GM23338 (cell line): ENCODE measurements around the gene CENPT. TPM values are rescaled to one million over a fixed set of nuclear protein-coding genes. Genes with fewer than 3 reads are reported as not detected.

Source experiments
- ATAC-seq: fragments of 200-7000 bp; cut with Tn5 transposase; 3 replicates; pipeline ENCODE4 v1.9.1; 2020
- DNase-seq: peaks from one replicate; pipeline ENCODE4 v3.0.0-alpha.2; 2015; ENCODE audit warnings: low spot score
- H2AFZ ChIP-seq: fragments of 200-600 bp; sonication (generic); 2 replicates; pipeline ENCODE4 v1.8.0; 2016; ENCODE audit warnings: antibody characterized with exemption, mild to moderate bottlenecking, moderate library complexity
- H3F3A ChIP-seq: fragments of 200-600 bp; sonication (generic); replicated peaks from 2 replicates; pipeline ENCODE4 v1.8.0; 2017; ENCODE audit warnings: antibody characterized with exemption, mixed run types, low read depth
- H3K27ac ChIP-seq: fragments of 200-600 bp; sonication (generic); 2 replicates; pipeline ENCODE4 v1.6.1; 2016; ENCODE audit warnings: low read depth
- H3K27me3 ChIP-seq: fragments of 200-600 bp; sonication (generic); 2 replicates; pipeline ENCODE4 v1.8.0; 2016; ENCODE audit warnings: mild to moderate bottlenecking, mixed run types, moderate library complexity; ENCODE audit not compliant: insufficient read depth
- H3K36me3 ChIP-seq: fragments of 200-600 bp; sonication (generic); 2 replicates; pipeline ENCODE4 v1.8.0; 2016; ENCODE audit warnings: mild to moderate bottlenecking; ENCODE audit not compliant: insufficient read depth
- H3K4me1 ChIP-seq: fragments of 200-600 bp; sonication (generic); 2 replicates; pipeline ENCODE4 v1.8.0; 2016; ENCODE audit warnings: mild to moderate bottlenecking, moderate library complexity; ENCODE audit not compliant: insufficient read depth
- H3K4me2 ChIP-seq: fragments of 200-600 bp; sonication (generic); 2 replicates; pipeline ENCODE4 v1.7.1; 2017; ENCODE audit warnings: mixed run types
- H3K4me3 ChIP-seq: fragments of 200-600 bp; sonication (generic); 2 replicates; pipeline ENCODE4 v1.6.1; 2016; ENCODE audit warnings: mixed run types
- H3K79me2 ChIP-seq: fragments of 200-600 bp; sonication (generic); replicated peaks from 2 replicates; pipeline ENCODE4 v1.8.0; 2017; ENCODE audit warnings: mild to moderate bottlenecking; ENCODE audit not compliant: insufficient read depth
- H3K9me2 ChIP-seq: fragments of 200-600 bp; sonication (generic); 2 replicates; pipeline ENCODE4 v1.8.0; 2017; ENCODE audit not compliant: insufficient read depth
- H4K20me1 ChIP-seq: fragments of 200-600 bp; sonication (generic); replicated peaks from 2 replicates; pipeline ENCODE4 v1.8.0; 2017; ENCODE audit warnings: mild to moderate bottlenecking; ENCODE audit not compliant: insufficient read depth
- H3K27ac Mint-ChIP-seq: 2 replicates; pipeline ENCODE4 v1.8.0; 2020; ENCODE audit warnings: inconsistent platforms, mild to moderate bottlenecking, moderate library complexity, mixed read lengths
- H3K27me3 Mint-ChIP-seq: 3 replicates; pipeline ENCODE4 v1.8.0; 2022; ENCODE audit warnings: low read depth, mild to moderate bottlenecking, moderate library complexity, mixed read lengths, inconsistent platforms; ENCODE audit not compliant: insufficient read depth, poor library complexity
- H3K36me3 Mint-ChIP-seq: 3 replicates; pipeline ENCODE4 v1.8.0; 2021; ENCODE audit warnings: low read depth, mild to moderate bottlenecking, inconsistent platforms, moderate library complexity, mixed read lengths
- H3K4me1 Mint-ChIP-seq: 3 replicates; pipeline ENCODE4 v1.8.0; 2020; ENCODE audit warnings: mild to moderate bottlenecking, inconsistent platforms, mixed read lengths
- H3K4me3 Mint-ChIP-seq: 3 replicates; pipeline ENCODE4 v1.8.0; 2021; ENCODE audit warnings: moderate library complexity, mild to moderate bottlenecking, inconsistent platforms, mixed read lengths
- H3K9me3 Mint-ChIP-seq: 3 replicates; pipeline ENCODE4 v1.8.0; 2020; ENCODE audit warnings: moderate library complexity, mild to moderate bottlenecking, inconsistent platforms, mixed read lengths
- CREB1 ChIP-seq: fragments of 250-450 bp; sonication (Bioruptor Pico); IDR thresholded peaks from 2 replicates; pipeline ENCODE4 v1.5.0; 2020; ENCODE audit warnings: low read depth, mild to moderate bottlenecking, moderate library complexity
- ETS1 ChIP-seq: IDR thresholded peaks from 2 replicates; pipeline ENCODE4 v1.6.1; 2016; ENCODE audit warnings: antibody characterized with exemption
- EZH2 ChIP-seq: fragments of 200-600 bp; sonication (generic); IDR thresholded peaks from one replicate; pipeline ENCODE4 v1.8.0; 2017; ENCODE audit warnings: antibody characterized with exemption, mild to moderate bottlenecking, low read depth; ENCODE audit not compliant: unreplicated experiment
- EZH2phosphoT487 ChIP-seq: fragments of 200-600 bp; sonication (generic); IDR thresholded peaks from one replicate; pipeline ENCODE4 v1.8.1; 2018; ENCODE audit warnings: antibody characterized with exemption; ENCODE audit not compliant: unreplicated experiment
- JUNB ChIP-seq: IDR thresholded peaks from one replicate; pipeline ENCODE4 v1.6.1; 2016; ENCODE audit warnings: antibody characterized with exemption; ENCODE audit not compliant: unreplicated experiment
- NANOG ChIP-seq: IDR thresholded peaks from 2 replicates; pipeline ENCODE4 v1.6.1; 2016; ENCODE audit warnings: antibody characterized with exemption, borderline replicate concordance
- STAT1 ChIP-seq: IDR thresholded peaks from one replicate; pipeline ENCODE4 v1.6.1; 2016; ENCODE audit warnings: antibody characterized with exemption; ENCODE audit not compliant: unreplicated experiment
- ZNF114 ChIP-seq: fragments of 250-450 bp; sonication (Bioruptor Pico); IDR thresholded peaks from 2 replicates; pipeline ENCODE4 v1.5.0; 2020; ENCODE audit warnings: mild to moderate bottlenecking, moderate library complexity
- ZNF331 ChIP-seq: fragments of 250-450 bp; sonication (Bioruptor Pico); IDR thresholded peaks from 2 replicates; pipeline ENCODE4 v1.5.0; 2020; ENCODE audit warnings: low read depth, mild to moderate bottlenecking, moderate library complexity
- polyA plus RNA-seq: library from polyadenylated mRNA; unstranded; fragments of >200 nt; fragmentation: Nextera tagmentation; extraction: Ambion mirVana; gene quantifications from 2 replicates; pipeline ENCODE4 v1.2.1, GENCODE V29; 2016
- total RNA-seq: library from RNA; depleted of rRNA; stranded (reverse); fragments of >200 nt; shearing (Covaris generic); gene quantifications from 2 replicates; pipeline ENCODE4 v1.2.3, GENCODE V29; 2014
- TF ChIP-seq, protein P1 (sequence below), 2 experiments: fragments of 200-600 bp in 1 of 2; sonication (generic) in 1 of 2; conservative IDR thresholded peaks; 2 replicates each; pipeline versions ENCODE4 v1.5.1 to v1.6.1; 2016 to 2017; ENCODE audit warnings: antibody characterized with exemption in 2 of 2, low read depth in 2 of 2, mild to moderate bottlenecking in 2 of 2, moderate library complexity in 1 of 2
- TF ChIP-seq, protein P2 (sequence below): IDR thresholded peaks from one replicate; pipeline ENCODE4 v1.6.1; 2018; ENCODE audit warnings: antibody characterized with exemption; ENCODE audit not compliant: unreplicated experiment
- TF ChIP-seq, protein P3 (sequence below): fragments of 250-450 bp; sonication (Bioruptor Pico); IDR thresholded peaks from 2 replicates; pipeline ENCODE4 v1.5.0; 2020; ENCODE audit warnings: mild to moderate bottlenecking, moderate library complexity

CENPT gene
- total and polyA plus RNA-seq, 2 experiments from 2014 or later = 55.4 to 63.8 TPM

GRCh38 chr16:67858500-67858899 lies 11.0 kb upstream of the CENPT start:
- Histone ChIP-seq H3K36me3 (0 out of 2 replicates have a peak, but pooled peaks cover 2% of the 10 kb centered on the region), H3K27ac (no peak overlapping the region), H3K4me2 (0 out of 2 replicates have a peak overlapping the region, but pooled peaks have one; percentile 21), H4K20me1 (peaks cover 71% of the 10 kb centered on the region), H3K27me3 (no peaks in the 10 kb centered on the region), H3K79me2 (peaks cover 100% of the 10 kb centered on the region), H3K4me3 (no peak overlapping the region), H3F3A (no peaks in the 10 kb centered on the region; the same call in 1 of the 2 replicates), H2AFZ (no peak overlapping the region), H3K9me2 (no peaks in the 10 kb centered on the region), H3K4me1 (peaks cover 18% of the 10 kb centered on the region)
- H3K36me3 Mint-ChIP-seq = peaks cover 33% of the 10 kb centered on the region
- H3K4me1 Mint-ChIP-seq = peaks cover 42% of the 10 kb centered on the region
- no peaks in the 10 kb centered on the region for H3K9me3 Mint-ChIP-seq
- ATAC-seq = no peak
- H3K27ac Mint-ChIP-seq = peak overlapping the region; percentile 69
- DNase-seq = no peak
- H3K4me3 Mint-ChIP-seq = no peak overlapping the region
- H3K27me3 Mint-ChIP-seq = peaks cover 3% of the 10 kb centered on the region
- no peak for TF ChIP-seq ZNF114 (CRISPR knock-in tag)
- TF ChIP-seq EZH2phosphoT487 = no peak
- no peak for TF ChIP-seq ETS1
- no peak for TF ChIP-seq EZH2
- TF ChIP-seq, protein P1, sequence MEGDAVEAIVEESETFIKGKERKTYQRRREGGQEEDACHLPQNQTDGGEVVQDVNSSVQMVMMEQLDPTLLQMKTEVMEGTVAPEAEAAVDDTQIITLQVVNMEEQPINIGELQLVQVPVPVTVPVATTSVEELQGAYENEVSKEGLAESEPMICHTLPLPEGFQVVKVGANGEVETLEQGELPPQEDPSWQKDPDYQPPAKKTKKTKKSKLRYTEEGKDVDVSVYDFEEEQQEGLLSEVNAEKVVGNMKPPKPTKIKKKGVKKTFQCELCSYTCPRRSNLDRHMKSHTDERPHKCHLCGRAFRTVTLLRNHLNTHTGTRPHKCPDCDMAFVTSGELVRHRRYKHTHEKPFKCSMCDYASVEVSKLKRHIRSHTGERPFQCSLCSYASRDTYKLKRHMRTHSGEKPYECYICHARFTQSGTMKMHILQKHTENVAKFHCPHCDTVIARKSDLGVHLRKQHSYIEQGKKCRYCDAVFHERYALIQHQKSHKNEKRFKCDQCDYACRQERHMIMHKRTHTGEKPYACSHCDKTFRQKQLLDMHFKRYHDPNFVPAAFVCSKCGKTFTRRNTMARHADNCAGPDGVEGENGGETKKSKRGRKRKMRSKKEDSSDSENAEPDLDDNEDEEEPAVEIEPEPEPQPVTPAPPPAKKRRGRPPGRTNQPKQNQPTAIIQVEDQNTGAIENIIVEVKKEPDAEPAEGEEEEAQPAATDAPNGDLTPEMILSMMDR (conservative IDR thresholded peaks at IDR 0.05; ENCODE audit: low read depth in 2 of 2) = no peak
- TF ChIP-seq, protein P2, sequence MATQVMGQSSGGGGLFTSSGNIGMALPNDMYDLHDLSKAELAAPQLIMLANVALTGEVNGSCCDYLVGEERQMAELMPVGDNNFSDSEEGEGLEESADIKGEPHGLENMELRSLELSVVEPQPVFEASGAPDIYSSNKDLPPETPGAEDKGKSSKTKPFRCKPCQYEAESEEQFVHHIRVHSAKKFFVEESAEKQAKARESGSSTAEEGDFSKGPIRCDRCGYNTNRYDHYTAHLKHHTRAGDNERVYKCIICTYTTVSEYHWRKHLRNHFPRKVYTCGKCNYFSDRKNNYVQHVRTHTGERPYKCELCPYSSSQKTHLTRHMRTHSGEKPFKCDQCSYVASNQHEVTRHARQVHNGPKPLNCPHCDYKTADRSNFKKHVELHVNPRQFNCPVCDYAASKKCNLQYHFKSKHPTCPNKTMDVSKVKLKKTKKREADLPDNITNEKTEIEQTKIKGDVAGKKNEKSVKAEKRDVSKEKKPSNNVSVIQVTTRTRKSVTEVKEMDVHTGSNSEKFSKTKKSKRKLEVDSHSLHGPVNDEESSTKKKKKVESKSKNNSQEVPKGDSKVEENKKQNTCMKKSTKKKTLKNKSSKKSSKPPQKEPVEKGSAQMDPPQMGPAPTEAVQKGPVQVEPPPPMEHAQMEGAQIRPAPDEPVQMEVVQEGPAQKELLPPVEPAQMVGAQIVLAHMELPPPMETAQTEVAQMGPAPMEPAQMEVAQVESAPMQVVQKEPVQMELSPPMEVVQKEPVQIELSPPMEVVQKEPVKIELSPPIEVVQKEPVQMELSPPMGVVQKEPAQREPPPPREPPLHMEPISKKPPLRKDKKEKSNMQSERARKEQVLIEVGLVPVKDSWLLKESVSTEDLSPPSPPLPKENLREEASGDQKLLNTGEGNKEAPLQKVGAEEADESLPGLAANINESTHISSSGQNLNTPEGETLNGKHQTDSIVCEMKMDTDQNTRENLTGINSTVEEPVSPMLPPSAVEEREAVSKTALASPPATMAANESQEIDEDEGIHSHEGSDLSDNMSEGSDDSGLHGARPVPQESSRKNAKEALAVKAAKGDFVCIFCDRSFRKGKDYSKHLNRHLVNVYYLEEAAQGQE = no peak
- TF ChIP-seq, protein P3, sequence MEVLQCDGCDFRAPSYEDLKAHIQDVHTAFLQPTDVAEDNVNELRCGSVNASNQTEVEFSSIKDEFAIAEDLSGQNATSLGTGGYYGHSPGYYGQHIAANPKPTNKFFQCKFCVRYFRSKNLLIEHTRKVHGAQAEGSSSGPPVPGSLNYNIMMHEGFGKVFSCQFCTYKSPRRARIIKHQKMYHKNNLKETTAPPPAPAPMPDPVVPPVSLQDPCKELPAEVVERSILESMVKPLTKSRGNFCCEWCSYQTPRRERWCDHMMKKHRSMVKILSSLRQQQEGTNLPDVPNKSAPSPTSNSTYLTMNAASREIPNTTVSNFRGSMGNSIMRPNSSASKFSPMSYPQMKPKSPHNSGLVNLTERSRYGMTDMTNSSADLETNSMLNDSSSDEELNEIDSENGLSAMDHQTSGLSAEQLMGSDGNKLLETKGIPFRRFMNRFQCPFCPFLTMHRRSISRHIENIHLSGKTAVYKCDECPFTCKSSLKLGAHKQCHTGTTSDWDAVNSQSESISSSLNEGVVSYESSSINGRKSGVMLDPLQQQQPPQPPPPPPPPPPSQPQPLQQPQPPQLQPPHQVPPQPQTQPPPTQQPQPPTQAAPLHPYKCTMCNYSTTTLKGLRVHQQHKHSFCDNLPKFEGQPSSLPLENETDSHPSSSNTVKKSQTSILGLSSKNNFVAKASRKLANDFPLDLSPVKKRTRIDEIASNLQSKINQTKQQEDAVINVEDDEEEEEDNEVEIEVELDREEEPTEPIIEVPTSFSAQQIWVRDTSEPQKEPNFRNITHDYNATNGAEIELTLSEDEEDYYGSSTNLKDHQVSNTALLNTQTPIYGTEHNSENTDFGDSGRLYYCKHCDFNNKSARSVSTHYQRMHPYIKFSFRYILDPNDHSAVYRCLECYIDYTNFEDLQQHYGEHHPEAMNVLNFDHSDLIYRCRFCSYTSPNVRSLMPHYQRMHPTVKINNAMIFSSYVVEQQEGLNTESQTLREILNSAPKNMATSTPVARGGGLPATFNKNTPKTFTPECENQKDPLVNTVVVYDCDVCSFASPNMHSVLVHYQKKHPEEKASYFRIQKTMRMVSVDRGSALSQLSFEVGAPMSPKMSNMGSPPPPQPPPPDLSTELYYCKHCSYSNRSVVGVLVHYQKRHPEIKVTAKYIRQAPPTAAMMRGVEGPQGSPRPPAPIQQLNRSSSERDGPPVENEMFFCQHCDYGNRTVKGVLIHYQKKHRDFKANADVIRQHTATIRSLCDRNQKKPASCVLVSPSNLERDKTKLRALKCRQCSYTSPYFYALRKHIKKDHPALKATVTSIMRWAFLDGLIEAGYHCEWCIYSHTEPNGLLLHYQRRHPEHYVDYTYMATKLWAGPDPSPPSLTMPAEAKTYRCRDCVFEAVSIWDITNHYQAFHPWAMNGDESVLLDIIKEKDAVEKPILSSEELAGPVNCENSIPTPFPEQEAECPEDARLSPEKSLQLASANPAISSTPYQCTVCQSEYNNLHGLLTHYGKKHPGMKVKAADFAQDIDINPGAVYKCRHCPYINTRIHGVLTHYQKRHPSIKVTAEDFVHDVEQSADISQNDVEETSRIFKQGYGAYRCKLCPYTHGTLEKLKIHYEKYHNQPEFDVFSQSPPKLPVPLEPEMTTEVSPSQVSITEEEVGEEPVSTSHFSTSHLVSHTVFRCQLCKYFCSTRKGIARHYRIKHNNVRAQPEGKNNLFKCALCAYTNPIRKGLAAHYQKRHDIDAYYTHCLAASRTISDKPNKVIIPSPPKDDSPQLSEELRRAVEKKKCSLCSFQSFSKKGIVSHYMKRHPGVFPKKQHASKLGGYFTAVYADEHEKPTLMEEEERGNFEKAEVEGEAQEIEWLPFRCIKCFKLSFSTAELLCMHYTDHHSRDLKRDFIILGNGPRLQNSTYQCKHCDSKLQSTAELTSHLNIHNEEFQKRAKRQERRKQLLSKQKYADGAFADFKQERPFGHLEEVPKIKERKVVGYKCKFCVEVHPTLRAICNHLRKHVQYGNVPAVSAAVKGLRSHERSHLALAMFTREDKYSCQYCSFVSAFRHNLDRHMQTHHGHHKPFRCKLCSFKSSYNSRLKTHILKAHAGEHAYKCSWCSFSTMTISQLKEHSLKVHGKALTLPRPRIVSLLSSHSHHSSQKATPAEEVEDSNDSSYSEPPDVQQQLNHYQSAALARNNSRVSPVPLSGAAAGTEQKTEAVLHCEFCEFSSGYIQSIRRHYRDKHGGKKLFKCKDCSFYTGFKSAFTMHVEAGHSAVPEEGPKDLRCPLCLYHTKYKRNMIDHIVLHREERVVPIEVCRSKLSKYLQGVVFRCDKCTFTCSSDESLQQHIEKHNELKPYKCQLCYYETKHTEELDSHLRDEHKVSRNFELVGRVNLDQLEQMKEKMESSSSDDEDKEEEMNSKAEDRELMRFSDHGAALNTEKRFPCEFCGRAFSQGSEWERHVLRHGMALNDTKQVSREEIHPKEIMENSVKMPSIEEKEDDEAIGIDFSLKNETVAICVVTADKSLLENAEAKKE (CRISPR knock-in tag) = no peak
- TF ChIP-seq ZNF331 (CRISPR knock-in tag) = no peak
- no peak for TF ChIP-seq STAT1
- no peak for TF ChIP-seq NANOG
- TF ChIP-seq JUNB = no peak
- no peak for TF ChIP-seq CREB1
